ENCODE data around the gene ZDHHC6. TPM values are rescaled to one million over a fixed set of nuclear protein-coding genes. Genes with fewer than 3 reads are reported as not detected.

ZDHHC6 gene
- total and polyA plus RNA-seq, 12 donors: 11.0 to 34.5 (median 15.4) TPM

DNA sequence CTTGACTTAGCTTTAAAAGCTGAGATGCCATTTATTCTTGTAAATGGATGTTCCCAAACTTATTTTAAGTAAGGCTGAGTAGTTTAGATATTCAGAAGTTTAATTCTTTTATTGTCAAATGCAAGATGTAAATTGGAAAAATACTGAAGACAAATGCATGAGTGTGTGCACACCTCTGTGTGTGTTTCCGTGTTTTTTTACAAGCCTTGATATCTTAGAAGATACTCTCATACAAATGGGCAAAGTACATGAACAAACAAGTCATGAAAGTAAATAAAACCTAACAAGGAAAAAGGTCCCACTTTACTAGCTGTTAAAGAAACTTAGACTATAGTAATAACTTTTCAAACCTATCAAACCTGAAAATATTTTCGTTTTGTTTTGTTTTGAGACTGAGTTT lies 43.8 kb downstream of the ZDHHC6 start:
- intact Hi-C loops (cut with DNase I): no loop called here
- DNase-seq: no peak
- Histone ChIP-seq H3K36me3 (peaks cover 0 to 91% (median 12%) of the 10 kb centered on the region in 9 donors), H3K4me1 (no peaks in the 10 kb centered on the region), H3K4me3 (no peak overlapping the region), H3K27me3 (no peaks in the 10 kb centered on the region), H3K9me3 (no peaks in the 10 kb centered on the region), H3K27ac (no peak overlapping the region)
- WGBS, 2 donors: 80% methylated on average over 2 of the region's 2 CpGs
- TF ChIP-seq, protein P1, sequence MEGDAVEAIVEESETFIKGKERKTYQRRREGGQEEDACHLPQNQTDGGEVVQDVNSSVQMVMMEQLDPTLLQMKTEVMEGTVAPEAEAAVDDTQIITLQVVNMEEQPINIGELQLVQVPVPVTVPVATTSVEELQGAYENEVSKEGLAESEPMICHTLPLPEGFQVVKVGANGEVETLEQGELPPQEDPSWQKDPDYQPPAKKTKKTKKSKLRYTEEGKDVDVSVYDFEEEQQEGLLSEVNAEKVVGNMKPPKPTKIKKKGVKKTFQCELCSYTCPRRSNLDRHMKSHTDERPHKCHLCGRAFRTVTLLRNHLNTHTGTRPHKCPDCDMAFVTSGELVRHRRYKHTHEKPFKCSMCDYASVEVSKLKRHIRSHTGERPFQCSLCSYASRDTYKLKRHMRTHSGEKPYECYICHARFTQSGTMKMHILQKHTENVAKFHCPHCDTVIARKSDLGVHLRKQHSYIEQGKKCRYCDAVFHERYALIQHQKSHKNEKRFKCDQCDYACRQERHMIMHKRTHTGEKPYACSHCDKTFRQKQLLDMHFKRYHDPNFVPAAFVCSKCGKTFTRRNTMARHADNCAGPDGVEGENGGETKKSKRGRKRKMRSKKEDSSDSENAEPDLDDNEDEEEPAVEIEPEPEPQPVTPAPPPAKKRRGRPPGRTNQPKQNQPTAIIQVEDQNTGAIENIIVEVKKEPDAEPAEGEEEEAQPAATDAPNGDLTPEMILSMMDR (IDR thresholded peaks at IDR 0.05): no peak
- no peak for ATAC-seq

DNA sequence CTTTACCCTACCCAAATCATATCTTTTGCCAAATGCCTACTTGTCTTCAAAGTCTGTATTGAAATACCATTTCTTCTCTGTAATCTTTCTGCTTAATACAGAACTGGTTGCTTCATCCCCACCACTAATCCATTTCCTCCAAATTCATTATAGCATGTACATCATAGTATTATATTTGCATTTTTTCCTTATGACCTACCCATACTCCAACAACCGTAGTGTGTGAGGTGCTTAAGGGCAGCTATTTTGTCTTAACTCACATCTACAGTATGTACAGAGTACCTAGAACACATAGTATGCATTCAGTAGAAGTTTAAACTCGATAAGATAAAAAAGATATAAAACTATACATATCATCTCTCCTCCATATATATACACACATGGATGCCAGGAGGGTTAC lies 49.1 kb downstream of the ZDHHC6 start:
- peaks cover 0 to 69% (median 0%) of the 10 kb centered on the region in 9 donors for H3K36me3 ChIP-seq
- DNase-seq: no peak

DNA sequence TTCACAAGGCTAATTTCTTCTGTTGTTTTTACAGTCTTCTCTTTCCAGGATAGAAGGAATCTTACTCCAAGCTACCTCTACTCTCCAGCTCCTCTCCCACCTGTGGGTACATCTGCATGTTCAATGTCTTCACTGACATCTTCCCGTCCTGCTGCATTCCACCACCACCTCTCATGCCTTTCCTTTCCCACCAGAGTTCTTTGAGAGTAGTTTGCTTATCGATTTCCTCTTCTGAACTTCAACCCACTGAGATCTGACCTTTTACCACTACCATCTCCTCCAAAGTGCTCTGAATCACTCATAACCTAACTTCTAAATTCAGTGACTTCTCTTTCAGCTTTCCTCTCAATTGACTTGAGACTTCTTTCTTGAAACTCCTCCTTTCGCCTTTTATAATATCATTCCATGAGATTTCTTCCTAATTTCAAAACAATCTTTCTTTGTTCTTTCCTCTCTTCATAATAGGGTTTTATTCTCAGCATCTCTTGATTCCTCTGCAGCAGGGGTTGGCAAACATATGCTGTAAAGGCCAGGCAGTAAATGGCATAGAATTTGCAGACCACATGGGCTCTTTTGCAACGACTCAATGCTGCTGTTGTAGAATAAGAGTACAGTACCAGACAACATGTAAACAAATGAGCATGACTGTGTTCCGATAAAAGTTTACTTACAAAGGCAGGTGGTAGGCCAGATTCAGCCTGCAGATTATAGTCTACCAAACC lies 50.7 kb downstream of the ZDHHC6 start:
- ATAC-seq: no peak
- intact Hi-C loops (cut with DNase I): no loop called here
- 77 to 78% methylated on average over 5 of the region's 5 CpGs for WGBS, 2 donors
- no peak for DNase-seq
- Histone ChIP-seq H3K36me3 (peaks cover 0 to 57% (median 0%) of the 10 kb centered on the region in 9 donors), H3K9me3 (no peaks in the 10 kb centered on the region), H3K4me1 (peaks cover 0 to 1% (median 0%) of the 10 kb centered on the region in 9 donors), H3K27ac (no peak overlapping the region), H3K4me3 (no peak overlapping the region), H3K27me3 (no peaks in the 10 kb centered on the region)
- TF ChIP-seq, protein P1 (IDR thresholded peaks at IDR 0.05): no peak

More for the DNA sequence above, 49.1 kb downstream of the ZDHHC6 start:
- H3K9me3 ChIP-seq: no peaks in the 10 kb centered on the region
- H3K4me3 ChIP-seq: no peak overlapping the region
- no peak for ATAC-seq
- intact Hi-C loops (cut with DNase I): no loop called here
- TF ChIP-seq, protein P1 (IDR thresholded peaks at IDR 0.05): no peak
- 89 to 94% methylated on average over 2 of the region's 2 CpGs for WGBS, 2 donors
- no peaks in the 10 kb centered on the region for H3K27me3 ChIP-seq
- H3K27ac ChIP-seq: no peak overlapping the region
- no peaks in the 10 kb centered on the region for H3K4me1 ChIP-seq

DNA sequence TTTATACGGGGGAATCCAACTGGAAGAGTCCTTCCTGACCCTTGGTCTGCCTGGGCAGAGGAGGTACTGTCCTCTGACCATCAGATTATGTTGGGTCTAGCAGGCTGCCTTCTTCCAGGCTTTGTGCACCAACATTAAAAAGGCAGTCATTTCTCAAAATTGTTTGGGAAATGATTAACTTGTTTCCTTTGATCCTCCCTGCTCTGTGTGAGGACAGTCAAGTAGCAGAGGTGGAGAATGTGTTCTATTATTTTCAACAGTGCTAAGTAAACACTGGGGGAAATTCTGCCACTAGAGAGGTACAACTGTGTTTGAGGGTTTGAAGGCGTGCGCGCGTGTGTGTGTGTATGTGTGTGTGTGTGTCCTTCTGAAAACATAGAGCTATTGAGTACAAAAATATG lies 52.2 kb downstream of the ZDHHC6 start:
- DNase-seq (no peak), ATAC-seq (peak in 2 of 8 donors; percentile 31 to 70)
- Histone ChIP-seq H3K27me3 (no peaks in the 10 kb centered on the region), H3K4me1 (peaks cover 0 to 12% (median 4%) of the 10 kb centered on the region in 9 donors), H3K4me3 (no peak overlapping the region), H3K27ac (peak overlapping the region in 2 of 10 donors; percentile 25 to 29), H3K9me3 (no peaks in the 10 kb centered on the region), H3K36me3 (peaks cover 0 to 42% (median 0%) of the 10 kb centered on the region in 9 donors)
- WGBS, 2 donors: 88 to 92% methylated on average over 5 of the region's 5 CpGs
- TF ChIP-seq, protein P1 (IDR thresholded peaks at IDR 0.05): no peak
- intact Hi-C loops (cut with DNase I): no loop called here
